Upper lobe of left lung (tissue), 6 donors: Measurements from ENCODE around the gene CRNKL1. TPM values are rescaled to one million over a fixed set of nuclear protein-coding genes. Genes with fewer than 3 reads are reported as not detected.
"Not testable (repeated sequence)": the region's sequence is repeated elsewhere in the genome, so short reads cannot be mapped to it uniquely, and the experiment has no call there.

Experiments used
- ATAC-seq, 2 donors: fragments of 200-7000 bp; cut with Tn5 transposase; one replicate each; pipeline ENCODE4 v1.9.1; 2022; ENCODE audit warnings: mild to moderate bottlenecking in 2 of 2, moderate library complexity in 2 of 2; ENCODE audit not compliant: low FRiP score in 2 of 2
- DNase-seq, 2 donors: peaks; one replicate each; pipeline ENCODE4 v3.0.0-alpha.2; 2019 to 2020
- H3K27ac ChIP-seq, 4 donors: fragments of 200-600 bp; sonication (generic); one replicate each; pipeline ENCODE4 v1.5.1; 2016 to 2019
- H3K27me3 ChIP-seq, 4 donors: fragments of 200-600 bp; sonication (generic); one replicate each; pipeline ENCODE4 v1.5.1; 2017 to 2019
- H3K36me3 ChIP-seq, 4 donors: fragments of 200-600 bp; sonication (generic); one replicate each; pipeline ENCODE4 v1.5.1; 2016 to 2019
- H3K4me1 ChIP-seq, 4 donors: fragments of 200-600 bp; sonication (generic); one replicate each; pipeline ENCODE4 v1.5.1; 2018 to 2019
- H3K4me3 ChIP-seq, 4 donors: fragments of 200-600 bp; sonication (generic); one replicate each; pipeline ENCODE4 v1.5.1; 2017 to 2019; ENCODE audit warnings: mild to moderate bottlenecking in 2 of 4, moderate library complexity in 1 of 4
- H3K9me3 ChIP-seq, 4 donors: fragments of 200-600 bp; sonication (generic); one replicate each; pipeline ENCODE4 v1.5.1; 2018 to 2019
- EP300 ChIP-seq, 4 donors: sonication (generic); formaldehyde crosslinking; IDR thresholded peaks; one replicate each; pipeline ENCODE4 v1.5.1; 2017; ENCODE audit warnings: antibody characterized with exemption in 4 of 4, control low read depth in 2 of 4
- POLR2A ChIP-seq, 4 donors: fragments of 450-650 bp; IDR thresholded peaks; one replicate each; pipeline ENCODE4 v1.5.1; 2016 to 2017; ENCODE audit warnings: antibody characterized with exemption in 4 of 4, mild to moderate bottlenecking in 2 of 4
- POLR2AphosphoS5 ChIP-seq, 2 donors: sonication (generic); formaldehyde crosslinking; IDR thresholded peaks; one replicate each; pipeline ENCODE4 v1.5.1; 2017; ENCODE audit warnings: antibody characterized with exemption in 2 of 2
- WGBS, 2 donors: methylation state at CpG; one replicate each; pipeline ENCODE4 v1.1.5; 2017 to 2018; 5-methylcytosine and 5-hydroxymethylcytosine counted together
- total RNA-seq, 6 donors: library from RNA; depleted of rRNA in 4 of 6; stranded (reverse); fragments of >200 nt in 4 of 6; gene quantifications; one replicate each; pipeline versions ENCODE4 v1.1.0 to v1.2.1, GENCODE V29; 2016 to 2021
- TF ChIP-seq, protein P1 (sequence below), 6 experiments: fragments of 450-650 bp in 4 of 6; fragments of 200-600 bp in 2 of 6; sonication (generic) in 2 of 6; IDR thresholded peaks; one replicate each; pipeline ENCODE4 v1.5.1; 2016 to 2019; ENCODE audit warnings: antibody characterized with exemption in 6 of 6
- donor health status: DM: no; HTN: no; CAD: no; lungs with moderate emphysema.
- donor health status: DM: no; HTN: yes; CAD: no; lungs with severe emphysema.

The CRNKL1 gene
- total RNA-seq, 6 donors from 2014 or later: 13.5 to 44.0 (median 18.4) TPM

DNA sequence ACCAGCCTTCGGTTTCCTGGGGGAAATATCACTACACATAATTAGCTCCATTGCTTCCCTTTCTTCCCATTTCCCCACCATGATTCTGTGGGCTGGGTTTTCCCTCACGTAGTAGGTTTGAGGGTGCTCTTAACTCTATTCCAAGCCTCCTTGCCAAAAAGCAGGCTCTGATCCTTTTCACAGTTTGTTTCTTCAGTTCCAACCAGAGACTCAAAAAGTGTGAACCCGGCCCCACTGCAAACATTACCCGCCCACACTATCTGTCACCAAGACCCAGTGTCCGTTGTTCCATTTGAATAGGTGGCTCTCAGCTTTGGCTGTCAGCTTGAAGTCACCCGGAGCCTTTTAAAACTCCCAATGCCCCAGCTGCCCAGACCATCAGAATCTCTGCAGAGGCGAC, 46.9 kb downstream of the CRNKL1 start:
- 67 to 81% methylated on average over 7 of the region's 7 CpGs for WGBS, 2 donors
- peaks cover 5 to 26% (median 7%) of the 10 kb centered on the region in 4 donors for H3K36me3 ChIP-seq
- no peaks in the 10 kb centered on the region for H3K27me3 ChIP-seq
- H3K4me3 ChIP-seq: no peak overlapping the region
- H3K4me1 ChIP-seq: peaks cover 19 to 38% (median 25%) of the 10 kb centered on the region in 4 donors
- ATAC-seq (no peak), DNase-seq (no peak)
- H3K9me3 ChIP-seq: no peaks in the 10 kb centered on the region
- peak overlapping the region in 2 of 4 donors; percentile 2 to 13 for H3K27ac ChIP-seq
- TF ChIP-seq POLR2AphosphoS5 (IDR thresholded peaks at IDR 0.05): no peak
- TF ChIP-seq, protein P1, sequence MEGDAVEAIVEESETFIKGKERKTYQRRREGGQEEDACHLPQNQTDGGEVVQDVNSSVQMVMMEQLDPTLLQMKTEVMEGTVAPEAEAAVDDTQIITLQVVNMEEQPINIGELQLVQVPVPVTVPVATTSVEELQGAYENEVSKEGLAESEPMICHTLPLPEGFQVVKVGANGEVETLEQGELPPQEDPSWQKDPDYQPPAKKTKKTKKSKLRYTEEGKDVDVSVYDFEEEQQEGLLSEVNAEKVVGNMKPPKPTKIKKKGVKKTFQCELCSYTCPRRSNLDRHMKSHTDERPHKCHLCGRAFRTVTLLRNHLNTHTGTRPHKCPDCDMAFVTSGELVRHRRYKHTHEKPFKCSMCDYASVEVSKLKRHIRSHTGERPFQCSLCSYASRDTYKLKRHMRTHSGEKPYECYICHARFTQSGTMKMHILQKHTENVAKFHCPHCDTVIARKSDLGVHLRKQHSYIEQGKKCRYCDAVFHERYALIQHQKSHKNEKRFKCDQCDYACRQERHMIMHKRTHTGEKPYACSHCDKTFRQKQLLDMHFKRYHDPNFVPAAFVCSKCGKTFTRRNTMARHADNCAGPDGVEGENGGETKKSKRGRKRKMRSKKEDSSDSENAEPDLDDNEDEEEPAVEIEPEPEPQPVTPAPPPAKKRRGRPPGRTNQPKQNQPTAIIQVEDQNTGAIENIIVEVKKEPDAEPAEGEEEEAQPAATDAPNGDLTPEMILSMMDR (IDR thresholded peaks at IDR 0.05): no peak
- TF ChIP-seq EP300 (IDR thresholded peaks at IDR 0.05): no peak
- TF ChIP-seq POLR2A (IDR thresholded peaks at IDR 0.05): no peak

GRCh38 chr20:20003955-20004322, 48.3 kb downstream of the CRNKL1 start:
- ATAC-seq, DNase-seq, H3K9me3 ChIP-seq, H3K27me3 ChIP-seq: not testable (repeated sequence)
- peak overlapping the region; percentile 64 to 82 (median 72) for H3K27ac ChIP-seq
- WGBS, 2 donors: 59 to 62% methylated on average over 6 of the region's 6 CpGs
- H3K4me3 ChIP-seq: peak overlapping the region in 2 of 4 donors; percentile 16 to 26
- peaks cover 21 to 45% (median 23%) of the 10 kb centered on the region in 4 donors for H3K4me1 ChIP-seq
- H3K36me3 ChIP-seq: peaks cover 12 to 40% (median 14%) of the 10 kb centered on the region in 4 donors

- H3K36me3 ChIP-seq: peaks cover 15 to 46% (median 21%) of the 10 kb centered on the region in 4 donors
- H3K9me3 ChIP-seq: no peaks in the 10 kb centered on the region
- DNase-seq: no peak
- WGBS, 2 donors: 32 to 34% methylated on average over 23 of the region's 23 CpGs
- ATAC-seq: peak; percentile 12 to 70
- H3K27ac ChIP-seq: peak overlapping the region; percentile 64 to 82 (median 72)
- H3K4me3 ChIP-seq: peak overlapping the region in 2 of 4 donors; percentile 16 to 26
- TF ChIP-seq POLR2AphosphoS5 (IDR thresholded peaks at IDR 0.05): peak; percentile 25 to 52
- peak in 3 of 4 donors; percentile 10 to 61 (median 44) for TF ChIP-seq EP300 (IDR thresholded peaks at IDR 0.05)
- TF ChIP-seq POLR2A (IDR thresholded peaks at IDR 0.05): peak in 1 of 4 donors; percentile 39
- TF ChIP-seq, protein P1 (IDR thresholded peaks at IDR 0.05): no peak
- H3K4me1 ChIP-seq: peaks cover 21 to 49% (median 23%) of the 10 kb centered on the region in 4 donors
- H3K27me3 ChIP-seq: no peaks in the 10 kb centered on the region
Observed at GRCh38 chr20:20003031-20003954, 49.0 kb downstream of the CRNKL1 start.

GRCh38 chr20:20002101-20002998, 49.9 kb downstream of the CRNKL1 start:
- no peaks in the 10 kb centered on the region for H3K9me3 ChIP-seq
- ATAC-seq (peak; percentile 40 to 49), DNase-seq (no peak)
- H3K27ac ChIP-seq: peak overlapping the region; percentile 64 to 82 (median 72)
- 51 to 59% methylated on average over 9 of the region's 9 CpGs for WGBS, 2 donors
- TF ChIP-seq EP300 (IDR thresholded peaks at IDR 0.05) (no peak), POLR2A (IDR thresholded peaks at IDR 0.05) (no peak)
- no peak overlapping the region for H3K4me3 ChIP-seq
- peaks cover 15 to 56% (median 28%) of the 10 kb centered on the region in 4 donors for H3K36me3 ChIP-seq
- H3K4me1 ChIP-seq: peaks cover 22 to 50% (median 25%) of the 10 kb centered on the region in 4 donors
- no peaks in the 10 kb centered on the region for H3K27me3 ChIP-seq

DNA sequence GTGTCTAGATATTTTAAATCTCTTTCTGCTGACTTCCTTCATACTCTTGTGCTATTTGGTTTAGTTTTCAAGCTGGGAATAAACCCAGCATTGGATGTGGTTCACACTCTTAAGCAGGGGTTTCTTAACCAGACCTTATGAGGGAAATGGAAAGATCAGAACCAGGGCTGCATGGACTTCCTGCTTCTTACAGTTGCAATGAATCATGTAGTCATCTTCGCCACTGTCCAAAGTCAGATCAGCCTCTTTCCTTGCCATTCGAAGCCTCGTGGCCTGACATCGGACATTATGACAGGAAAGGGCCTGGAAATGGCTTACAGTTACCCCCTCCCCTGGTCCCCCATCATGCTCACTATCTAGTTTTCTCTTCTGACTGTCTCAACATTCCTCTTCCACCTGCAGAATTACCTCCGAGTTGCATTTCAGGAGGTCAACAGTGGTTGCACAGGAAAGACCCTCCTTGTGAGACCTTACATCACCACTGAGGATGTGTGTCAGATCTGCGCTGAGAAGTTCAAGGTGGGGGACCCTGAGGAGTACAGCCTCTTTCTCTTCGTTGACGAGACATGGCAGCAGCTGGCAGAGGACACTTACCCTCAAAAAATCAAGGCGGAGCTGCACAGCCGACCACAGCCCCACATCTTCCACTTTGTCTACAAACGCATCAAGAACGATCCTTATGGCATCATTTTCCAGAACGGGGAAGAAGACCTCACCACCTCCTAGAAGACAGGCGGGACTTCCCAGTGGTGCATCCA, 51.9 kb downstream of the CRNKL1 start:
- WGBS, 2 donors: 71 to 81% methylated on average over 14 of the region's 14 CpGs
- TF ChIP-seq, protein P1 (IDR thresholded peaks at IDR 0.05): no peak
- TF ChIP-seq POLR2A (IDR thresholded peaks at IDR 0.05) (no peak), EP300 (IDR thresholded peaks at IDR 0.05) (no peak), POLR2AphosphoS5 (IDR thresholded peaks at IDR 0.05) (no peak)
- DNase-seq (no peak), ATAC-seq (peak in 1 of 2 donors; percentile 33)
- Histone ChIP-seq H3K4me3 (no peak overlapping the region), H3K9me3 (no peaks in the 10 kb centered on the region), H3K4me1 (peaks cover 36 to 69% (median 39%) of the 10 kb centered on the region in 4 donors), H3K36me3 (peaks cover 15 to 73% (median 34%) of the 10 kb centered on the region in 4 donors), H3K27ac (peak overlapping the region in 3 of 4 donors; percentile 16 to 34 (median 18)), H3K27me3 (no peaks in the 10 kb centered on the region)
